ENCODE data around the gene TP53AIP1. TPM values are rescaled to one million over a fixed set of nuclear protein-coding genes. Genes with fewer than 3 reads are reported as not detected.

Gene TP53AIP1
- polyA plus RNA-seq, 2 of the 4 experiments (the other 2 are of a cell fraction): 0.03 to 0.08 TPM

DNA sequence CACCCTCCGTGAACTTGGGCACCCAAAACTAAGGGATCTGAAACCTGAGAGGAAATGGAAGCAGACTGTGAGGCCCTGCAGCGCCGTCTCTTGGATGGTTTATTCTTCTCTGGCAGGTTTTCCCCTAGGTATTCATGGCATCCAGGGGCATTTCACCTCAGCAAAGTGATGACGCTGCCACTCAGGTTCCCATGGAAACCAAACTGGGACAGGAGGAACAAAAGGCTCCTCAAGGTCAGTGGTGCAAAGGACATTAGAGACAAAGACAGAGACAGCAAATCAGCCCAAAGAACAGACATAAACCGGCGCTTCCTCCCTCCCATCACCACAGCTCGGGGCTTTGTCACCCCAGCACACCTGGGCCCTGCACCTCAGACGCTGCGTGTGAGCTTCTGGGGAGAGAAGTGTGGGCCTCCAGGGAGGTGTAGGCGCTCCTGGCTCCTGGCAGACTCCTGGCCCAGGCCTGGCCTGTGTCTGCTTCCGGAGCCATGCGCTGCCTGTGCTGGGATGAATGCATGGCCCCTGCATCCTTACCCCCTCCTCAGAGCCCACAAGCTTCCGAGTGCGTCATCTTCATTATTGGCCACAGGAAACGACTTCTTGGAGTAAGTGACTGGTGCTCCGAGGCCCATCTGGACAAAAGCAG is 5.9 kb downstream of the TP53AIP1 start:
- ATAC-seq (no peak), DNase-seq (ENCODE audit: low read depth in 1 of 2, low spot score in 1 of 2) (no peak)

DNA sequence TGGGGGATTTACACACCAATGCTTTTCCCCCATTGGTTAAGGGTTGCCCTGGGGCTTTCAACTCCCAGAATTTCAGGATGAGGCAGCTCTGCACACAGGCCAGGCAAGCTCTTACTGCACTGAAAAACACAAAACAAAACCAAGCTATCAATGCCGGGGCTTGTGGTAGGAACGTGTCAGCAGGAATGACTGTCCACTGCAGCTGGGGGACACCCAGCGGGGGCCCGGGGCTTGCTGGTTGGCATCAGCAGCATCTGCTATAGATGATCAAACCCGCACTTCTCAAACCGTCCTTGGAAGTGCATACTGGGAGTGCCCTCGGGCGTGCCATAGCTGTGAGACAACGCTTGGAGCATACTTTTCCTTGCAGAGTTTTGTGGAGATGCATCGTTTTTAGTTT is 7.7 kb downstream of the TP53AIP1 start:
- Histone ChIP-seq H3K4me1 (no peaks in the 10 kb centered on the region), H3K4me3 (no peak overlapping the region), H3K4me2 (no peak overlapping the region), H3K27ac (no peak overlapping the region), H3K9me3 (no peaks in the 10 kb centered on the region)
- ChIA-PET POLR2A (no interaction called here), CTCF (interaction anchor here (0.8 to 3.4 kb wide), 4 partner anchors 19 to 50 kb away, joined by 3 to 13 read pairs (median 4); no protein-coding TSS in a partner anchor)
- FAIRE-seq: no peak
- ATAC-seq: no peak
- 66% methylated on average over 10 of the region's 10 CpGs for WGBS (ENCODE audit: missing lambda C conversion rate)
- DNase-seq (ENCODE audit: low read depth in 1 of 2, low spot score in 1 of 2): no peak
- no peak for TF ChIP-seq POLR2A (IDR thresholded peaks at IDR 0.05; ENCODE audit: low read length)
- no peak for TF ChIP-seq EHF (CRISPR knock-in tag; IDR thresholded peaks at IDR 0.05)
- no peak for TF ChIP-seq ZC3H11A (IDR thresholded peaks at IDR 0.05)
- no peak for TF ChIP-seq HDAC2 (IDR thresholded peaks at IDR 0.05)

More for the DNA sequence above, 5.9 kb downstream of the TP53AIP1 start:
- TF ChIP-seq PHF8 (IDR thresholded peaks at IDR 0.05; ENCODE audit: borderline replicate concordance, low read depth): no peak
- TF ChIP-seq KDM1A (IDR thresholded peaks at IDR 0.05; ENCODE audit: low read depth): no peak
- H3K9me3 ChIP-seq: no peaks in the 10 kb centered on the region
- FAIRE-seq: no peak
- WGBS (ENCODE audit: missing lambda C conversion rate): 68% methylated on average over 10 of the region's 16 CpGs
- POLR2A ChIA-PET: no interaction called here
- H3K4me1 ChIP-seq: no peaks in the 10 kb centered on the region
- H3K4me3 ChIP-seq: no peak overlapping the region
- no peak overlapping the region for H3K4me2 ChIP-seq
- CTCF ChIA-PET: interaction anchor here (0.8 to 3.4 kb wide), 2 partner anchors 20 to 52 kb away, joined by 3 to 13 read pairs; no protein-coding TSS in a partner anchor
- no peak overlapping the region for H3K27ac ChIP-seq

DNA sequence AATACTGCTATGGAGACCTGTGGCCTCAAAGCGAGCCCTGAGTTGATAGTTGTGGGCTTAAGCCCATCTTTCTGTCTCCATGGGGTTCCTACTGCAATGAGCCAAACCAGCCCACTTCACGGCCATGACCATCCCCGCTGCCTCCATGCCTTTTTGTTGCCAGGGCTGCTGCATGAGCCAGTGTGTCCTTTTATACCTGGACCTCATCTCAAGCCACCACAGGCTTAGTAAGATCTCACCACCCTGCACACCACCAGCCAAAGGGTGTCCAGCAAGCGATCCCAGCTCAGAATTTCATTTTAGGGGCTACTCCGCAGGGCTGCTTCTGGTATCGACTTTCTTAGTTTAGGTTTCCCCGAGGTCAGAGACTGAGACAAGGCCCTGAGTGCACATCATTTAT is 8.3 kb downstream of the TP53AIP1 start:
- POLR2A ChIA-PET: no interaction called here

More for the DNA sequence above, 8.3 kb downstream of the TP53AIP1 start:
- no peak for FAIRE-seq
- Histone ChIP-seq H3K27ac (no peak overlapping the region), H3K4me1 (no peaks in the 10 kb centered on the region), H3K9me3 (no peaks in the 10 kb centered on the region), H3K4me3 (no peak overlapping the region), H3K4me2 (no peak overlapping the region)
- CTCF ChIA-PET: interaction anchor here (1.0 to 3.4 kb wide), 5 partner anchors 13 to 50 kb away, joined by 3 to 13 read pairs (median 3); no protein-coding TSS in a partner anchor
- ATAC-seq: no peak
- 62% methylated on average over 7 of the region's 7 CpGs for WGBS (ENCODE audit: missing lambda C conversion rate)
- no peak for DNase-seq (ENCODE audit: low read depth in 1 of 2, low spot score in 1 of 2)
- no peak for TF ChIP-seq ZC3H11A (IDR thresholded peaks at IDR 0.05)
- no peak for TF ChIP-seq CBX8 (IDR thresholded peaks at IDR 0.05)
- TF ChIP-seq FOXS1 (CRISPR knock-in tag; IDR thresholded peaks at IDR 0.05): no peak
- TF ChIP-seq EP300 (IDR thresholded peaks at IDR 0.05): no peak
- TF ChIP-seq, protein P1, sequence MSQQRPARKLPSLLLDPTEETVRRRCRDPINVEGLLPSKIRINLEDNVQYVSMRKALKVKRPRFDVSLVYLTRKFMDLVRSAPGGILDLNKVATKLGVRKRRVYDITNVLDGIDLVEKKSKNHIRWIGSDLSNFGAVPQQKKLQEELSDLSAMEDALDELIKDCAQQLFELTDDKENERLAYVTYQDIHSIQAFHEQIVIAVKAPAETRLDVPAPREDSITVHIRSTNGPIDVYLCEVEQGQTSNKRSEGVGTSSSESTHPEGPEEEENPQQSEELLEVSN (IDR thresholded peaks at IDR 0.05; ENCODE audit: borderline replicate concordance, low read depth): no peak
- no peak for TF ChIP-seq POLR2AphosphoS2 (conservative IDR thresholded peaks at IDR 0.05; ENCODE audit: low read length)
- no peak for TF ChIP-seq REST (IDR thresholded peaks at IDR 0.05)
- no peak for TF ChIP-seq ZFP36 (IDR thresholded peaks at IDR 0.05; ENCODE audit: borderline replicate concordance, partially characterized antibody)
- TF ChIP-seq ATOH8 (CRISPR knock-in tag; IDR thresholded peaks at IDR 0.05; ENCODE audit: low read depth): no peak
- TF ChIP-seq MAFK (IDR thresholded peaks at IDR 0.05; ENCODE audit: partially characterized antibody): no peak
- TF ChIP-seq, protein P2, sequence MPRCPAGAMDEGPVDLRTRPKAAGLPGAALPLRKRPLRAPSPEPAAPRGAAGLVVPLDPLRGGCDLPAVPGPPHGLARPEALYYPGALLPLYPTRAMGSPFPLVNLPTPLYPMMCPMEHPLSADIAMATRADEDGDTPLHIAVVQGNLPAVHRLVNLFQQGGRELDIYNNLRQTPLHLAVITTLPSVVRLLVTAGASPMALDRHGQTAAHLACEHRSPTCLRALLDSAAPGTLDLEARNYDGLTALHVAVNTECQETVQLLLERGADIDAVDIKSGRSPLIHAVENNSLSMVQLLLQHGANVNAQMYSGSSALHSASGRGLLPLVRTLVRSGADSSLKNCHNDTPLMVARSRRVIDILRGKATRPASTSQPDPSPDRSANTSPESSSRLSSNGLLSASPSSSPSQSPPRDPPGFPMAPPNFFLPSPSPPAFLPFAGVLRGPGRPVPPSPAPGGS (IDR thresholded peaks at IDR 0.05): no peak
- TF ChIP-seq, protein P3, sequence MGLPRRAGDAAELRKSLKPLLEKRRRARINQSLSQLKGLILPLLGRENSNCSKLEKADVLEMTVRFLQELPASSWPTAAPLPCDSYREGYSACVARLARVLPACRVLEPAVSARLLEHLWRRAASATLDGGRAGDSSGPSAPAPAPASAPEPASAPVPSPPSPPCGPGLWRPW (IDR thresholded peaks at IDR 0.05): no peak
- no peak for TF ChIP-seq JUN (IDR thresholded peaks at IDR 0.05)
- no peak for TF ChIP-seq HOXB13 (CRISPR knock-in tag; IDR thresholded peaks at IDR 0.05; ENCODE audit: low read depth)
- TF ChIP-seq PBX3 (IDR thresholded peaks at IDR 0.05): no peak
- no peak for TF ChIP-seq FOSB (CRISPR knock-in tag; IDR thresholded peaks at IDR 0.05)
- TF ChIP-seq, protein P4, sequence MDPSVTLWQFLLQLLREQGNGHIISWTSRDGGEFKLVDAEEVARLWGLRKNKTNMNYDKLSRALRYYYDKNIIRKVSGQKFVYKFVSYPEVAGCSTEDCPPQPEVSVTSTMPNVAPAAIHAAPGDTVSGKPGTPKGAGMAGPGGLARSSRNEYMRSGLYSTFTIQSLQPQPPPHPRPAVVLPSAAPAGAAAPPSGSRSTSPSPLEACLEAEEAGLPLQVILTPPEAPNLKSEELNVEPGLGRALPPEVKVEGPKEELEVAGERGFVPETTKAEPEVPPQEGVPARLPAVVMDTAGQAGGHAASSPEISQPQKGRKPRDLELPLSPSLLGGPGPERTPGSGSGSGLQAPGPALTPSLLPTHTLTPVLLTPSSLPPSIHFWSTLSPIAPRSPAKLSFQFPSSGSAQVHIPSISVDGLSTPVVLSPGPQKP (IDR thresholded peaks at IDR 0.05; ENCODE audit: low read depth, low read length): no peak
- TF ChIP-seq SREBF2 (IDR thresholded peaks at IDR 0.05): no peak

Data from A549 (cell line).